Activated T-cell treated with anti-CD3 and anti-CD28 coated beads, Interleukin-2, amount 50 U/mL, for 1 hour (primary cell): Measurements from ENCODE around the gene TMEM266.
A peak's percentile ranks its signal among the peaks of the same experiment; 100 is the strongest.

ENCODE experiments used
- DNase-seq: peaks from one replicate; pipeline ENCODE4 v3.0.0-alpha.2; 2020

The TMEM266 gene

DNA sequence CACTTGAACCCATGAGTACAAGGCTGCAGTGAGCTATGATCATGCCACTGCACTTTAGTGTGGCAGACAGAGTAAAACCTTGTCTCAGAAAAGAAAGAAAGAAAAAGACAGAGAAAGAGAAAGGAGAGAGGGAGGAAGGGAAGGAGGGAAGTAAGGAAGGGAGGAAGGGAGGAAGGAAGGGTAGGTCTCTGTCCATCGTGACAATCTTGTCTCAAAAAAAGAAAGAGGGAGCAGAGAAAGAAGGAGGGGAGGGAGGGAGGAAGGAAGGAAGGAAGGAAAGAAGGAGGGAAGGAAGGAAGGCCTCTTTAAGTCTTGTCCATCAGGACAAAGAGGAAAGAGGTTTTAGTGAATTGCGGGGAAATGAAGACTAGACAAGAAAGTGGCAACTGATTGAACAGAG, 129.3 kb downstream of the TMEM266 start:
- DNase-seq, result no peak

DNA sequence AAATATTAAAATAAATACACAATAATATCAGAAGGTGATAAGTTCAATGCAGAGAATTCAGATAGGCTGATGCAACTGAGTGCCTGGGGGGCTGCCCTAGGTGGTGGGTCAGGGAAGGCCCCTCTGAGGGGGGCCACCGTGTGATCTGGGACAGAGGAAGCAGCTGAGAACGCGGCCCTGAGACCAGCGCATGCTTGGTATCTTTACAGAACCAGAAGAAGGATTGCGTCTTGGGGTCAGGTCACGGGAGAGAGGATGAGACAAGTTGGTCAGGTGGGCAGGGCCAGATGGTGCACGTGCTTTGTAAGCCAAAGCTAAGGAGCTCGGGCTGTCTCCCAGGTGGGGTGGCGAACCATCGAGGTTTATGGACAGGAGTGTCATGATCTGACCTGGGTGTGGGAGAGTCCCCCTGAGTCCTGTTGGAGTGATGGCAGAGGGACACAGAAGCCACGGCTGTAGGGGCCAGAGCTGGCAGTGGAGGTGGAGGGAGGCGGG, 130.3 kb downstream of the TMEM266 start:
- no peak for DNase-seq

DNA sequence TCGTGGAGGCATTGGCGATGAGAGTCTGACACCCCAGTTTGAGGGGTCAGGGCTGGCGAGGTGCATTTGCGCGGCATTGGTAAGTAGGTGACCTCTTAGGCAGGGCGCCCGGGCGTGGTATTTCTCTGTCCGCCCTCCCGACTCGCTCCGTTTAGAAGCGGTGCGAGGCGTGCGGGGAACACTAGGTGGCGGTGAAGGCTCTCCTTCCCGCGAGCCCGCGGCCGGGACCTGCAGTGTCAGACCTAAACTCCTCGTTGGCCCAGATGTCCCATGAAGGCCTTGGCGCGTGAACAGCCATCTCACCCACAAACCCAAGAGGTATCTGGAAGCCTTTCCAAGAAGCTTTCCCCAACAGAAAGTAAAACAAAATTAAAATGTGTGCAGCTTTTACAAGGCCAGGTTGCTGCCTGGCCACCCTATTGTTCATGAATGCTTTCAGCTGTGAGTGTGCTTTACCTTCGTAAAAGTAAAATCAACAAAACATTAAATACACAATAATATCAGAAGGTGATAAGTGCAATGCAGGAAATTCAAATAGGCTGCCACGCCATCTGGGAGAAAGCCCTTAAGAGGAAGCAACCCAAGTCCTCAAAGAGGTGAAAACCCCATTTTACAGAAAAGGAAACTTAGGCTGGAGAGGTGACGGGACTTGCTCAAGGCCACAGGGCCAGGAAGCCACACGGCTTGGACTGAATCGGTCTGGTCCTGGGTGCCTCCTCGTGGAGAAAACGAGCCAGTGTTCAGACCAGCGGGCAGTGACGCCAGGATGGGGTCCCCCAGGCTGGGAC, 131.2 kb downstream of the TMEM266 start:
- DNase-seq, result peak; percentile 70

DNA sequence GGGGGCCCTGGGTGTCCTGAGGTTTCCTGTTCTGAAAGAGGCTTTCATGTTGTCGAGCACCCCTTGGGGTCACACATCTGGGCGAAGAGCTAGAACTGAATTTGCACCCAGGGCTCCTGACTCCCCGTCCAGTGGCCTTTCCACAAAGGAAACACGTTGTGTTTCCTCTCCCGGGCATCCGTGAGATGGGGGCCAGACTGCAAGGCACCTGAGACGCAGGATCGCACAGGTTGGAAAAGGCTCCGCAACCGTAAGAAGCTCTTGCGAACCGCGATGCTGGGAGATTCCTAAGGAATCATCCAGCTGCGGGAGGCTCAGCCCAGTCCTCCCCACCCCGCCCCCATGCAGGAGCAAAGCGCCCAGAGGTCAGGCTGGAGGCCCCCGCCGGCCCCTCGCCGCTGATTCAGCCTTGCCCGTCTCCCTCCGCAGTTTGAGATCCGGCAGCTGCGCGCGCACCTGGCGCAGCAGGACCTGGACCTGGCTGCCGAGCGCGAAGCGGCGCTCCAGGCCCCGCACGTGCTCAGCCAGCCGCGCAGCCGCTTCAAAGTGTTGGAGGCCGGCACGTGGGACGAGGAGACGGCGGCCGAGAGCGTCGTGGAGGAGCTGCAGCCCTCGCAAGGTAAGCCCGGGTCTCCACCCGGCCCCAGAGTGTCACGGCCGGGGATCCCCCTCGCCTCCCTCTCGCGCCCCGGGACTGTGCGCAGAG, 131.9 kb downstream of the TMEM266 start:
- no peak for DNase-seq

DNA sequence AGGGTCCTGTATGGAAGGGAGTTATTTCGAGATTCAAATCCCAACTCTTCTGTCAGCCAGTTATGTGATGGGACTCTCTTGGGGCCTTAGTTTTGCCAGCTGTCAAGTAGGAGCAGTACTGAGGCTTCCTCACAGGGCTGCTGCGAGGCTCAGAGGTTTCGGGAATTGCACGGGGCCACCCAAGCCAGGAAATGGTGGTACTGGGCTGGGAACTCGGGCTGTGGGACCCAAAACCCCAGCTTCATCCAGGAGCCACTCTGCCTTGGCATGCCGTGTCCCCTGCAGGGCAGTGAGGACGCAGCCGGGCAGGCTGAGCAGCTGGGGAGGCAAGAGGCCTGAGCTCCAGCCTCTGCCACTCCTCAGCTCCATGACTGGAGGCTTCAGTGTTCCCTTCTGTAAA, 132.9 kb downstream of the TMEM266 start:
- no peak for DNase-seq

DNA sequence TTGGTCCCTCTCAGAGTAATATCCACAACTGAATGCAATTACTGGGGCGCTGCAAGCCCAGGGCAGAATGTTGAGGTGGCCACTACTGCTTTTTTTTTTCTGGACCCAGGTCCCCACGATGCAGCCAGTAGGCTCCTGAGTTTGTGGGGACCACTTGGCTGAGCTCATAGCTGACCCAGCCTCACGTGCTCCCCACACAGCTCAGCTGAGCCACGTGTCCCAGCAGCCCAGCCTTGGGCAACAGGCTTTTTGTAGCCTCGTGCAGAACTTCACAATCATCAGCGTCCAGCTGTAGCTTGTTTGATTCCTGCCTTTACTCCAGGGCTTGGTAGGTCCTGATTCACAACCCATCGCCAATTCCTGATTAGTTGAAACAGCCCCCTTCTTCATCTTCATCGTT, 134.1 kb downstream of the TMEM266 start:
- no peak for DNase-seq

DNA sequence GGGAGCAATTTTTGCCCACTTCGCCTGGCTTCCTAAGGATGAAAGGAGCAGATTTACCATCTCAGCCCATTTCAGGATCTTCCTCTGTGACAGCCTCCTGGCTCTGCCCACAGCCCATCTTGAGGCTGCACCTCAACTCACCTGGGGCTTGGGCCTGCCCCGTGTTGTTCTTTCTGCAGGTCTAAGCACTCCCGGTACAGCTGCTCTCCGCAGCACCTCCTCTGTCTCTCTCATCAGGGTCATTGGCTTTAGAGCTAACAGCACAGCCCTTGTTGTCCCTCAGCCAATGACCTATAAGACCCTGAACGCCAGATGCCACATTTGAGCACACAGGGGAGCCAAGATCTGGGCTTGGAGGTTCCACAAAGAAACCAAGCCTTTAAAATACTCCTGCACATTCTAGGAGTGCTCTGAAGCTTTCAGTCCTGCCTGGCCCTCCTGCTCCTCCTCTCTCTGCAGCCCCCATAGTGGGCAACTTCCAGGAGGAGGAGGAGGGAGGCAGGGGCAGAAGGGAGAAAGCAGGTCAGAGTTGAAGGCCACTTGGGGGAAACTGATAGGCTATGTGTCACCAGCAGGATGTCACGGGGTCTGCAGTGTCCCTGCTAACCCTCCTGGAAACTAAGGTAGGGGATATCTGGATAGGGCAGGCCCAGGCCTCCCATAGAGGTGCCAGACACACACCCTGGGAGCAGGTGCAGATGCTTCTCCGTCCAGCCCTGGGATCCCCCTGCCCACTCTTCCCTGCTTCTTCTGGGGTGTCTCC, 135.9 kb downstream of the TMEM266 start:
- DNase-seq, result no peak

DNA sequence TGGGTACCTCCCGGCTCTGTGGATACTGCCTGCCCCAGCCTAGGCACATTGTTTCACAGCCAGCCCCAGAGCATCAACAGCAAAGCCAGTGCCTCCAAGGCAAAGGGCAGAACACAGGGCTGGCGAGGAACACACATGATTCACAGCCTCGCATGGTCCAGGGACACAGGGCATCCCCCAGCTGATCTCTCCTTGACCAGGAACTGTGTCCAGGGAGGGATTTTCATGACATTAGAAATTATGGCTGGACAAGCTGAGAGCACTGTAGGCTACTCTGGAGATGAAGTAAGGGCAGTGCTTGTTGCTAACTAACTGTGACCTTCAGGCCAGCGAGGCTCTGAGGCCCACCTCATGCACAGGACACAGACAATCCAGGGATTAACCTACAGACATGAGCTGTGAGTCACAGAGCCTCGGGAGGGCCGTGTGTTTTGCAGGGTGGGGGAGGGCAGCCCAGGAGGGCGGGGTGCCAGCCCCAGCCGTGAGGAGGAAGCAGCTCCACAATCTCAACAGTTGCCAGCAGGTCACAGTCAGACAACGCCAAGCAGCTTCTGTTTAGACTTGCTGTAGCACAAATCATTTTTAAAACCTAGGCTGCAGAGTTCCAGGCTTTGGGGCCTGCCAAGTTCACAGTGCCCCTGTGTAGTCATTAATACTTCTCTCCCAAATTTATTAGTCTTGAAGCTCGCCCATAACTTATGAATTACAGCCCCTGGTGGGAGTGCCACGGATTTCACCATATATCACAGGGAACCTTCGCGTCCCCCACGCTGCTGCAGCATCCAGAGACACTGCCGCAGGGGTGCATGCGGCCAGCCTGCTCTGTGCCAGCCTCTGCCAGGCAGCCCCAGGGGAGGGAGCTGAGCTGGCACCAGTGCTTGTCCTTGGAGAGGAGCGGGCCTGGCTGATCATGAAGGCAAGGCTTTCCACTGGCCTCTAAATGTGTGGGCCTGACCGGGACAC, 136.8 kb downstream of the TMEM266 start:
- no peak for DNase-seq

DNA sequence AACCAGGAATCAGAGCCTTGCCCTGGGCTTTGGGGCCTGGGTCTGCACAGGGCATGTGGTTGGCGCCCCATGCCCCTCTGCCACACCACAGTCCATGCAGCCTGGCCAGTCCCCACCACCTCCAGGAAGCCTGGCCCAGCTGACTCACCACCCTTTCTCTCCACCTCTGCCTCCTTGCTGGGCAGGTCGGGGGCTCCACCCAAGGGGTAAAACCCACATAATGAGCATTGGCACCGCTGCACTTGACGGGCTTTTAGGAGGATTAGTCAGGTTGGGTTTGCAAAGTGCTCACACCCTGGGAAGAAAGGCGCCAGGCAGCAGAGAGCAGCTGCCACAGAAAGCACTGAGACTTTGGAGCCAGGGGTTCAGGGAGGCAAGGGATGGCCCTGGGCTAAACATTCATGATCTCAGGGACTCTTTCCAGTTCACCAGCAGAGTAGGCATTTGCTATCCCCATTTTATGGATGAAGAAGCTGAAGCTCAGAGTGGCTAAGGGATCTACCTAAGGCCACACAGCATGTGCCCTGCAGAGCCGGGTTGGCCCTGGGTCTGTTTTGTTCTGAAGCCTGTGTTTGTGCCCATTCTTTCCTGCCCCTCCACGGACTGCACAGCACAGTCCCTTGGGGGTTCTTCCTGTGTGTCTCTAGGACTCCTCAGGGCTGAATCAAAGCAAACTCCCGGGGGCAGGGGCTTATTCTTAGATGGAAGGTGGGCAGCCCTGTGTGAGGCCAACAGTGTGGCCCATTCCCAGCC, 138.1 kb downstream of the TMEM266 start:
- DNase-seq, result no peak

DNA sequence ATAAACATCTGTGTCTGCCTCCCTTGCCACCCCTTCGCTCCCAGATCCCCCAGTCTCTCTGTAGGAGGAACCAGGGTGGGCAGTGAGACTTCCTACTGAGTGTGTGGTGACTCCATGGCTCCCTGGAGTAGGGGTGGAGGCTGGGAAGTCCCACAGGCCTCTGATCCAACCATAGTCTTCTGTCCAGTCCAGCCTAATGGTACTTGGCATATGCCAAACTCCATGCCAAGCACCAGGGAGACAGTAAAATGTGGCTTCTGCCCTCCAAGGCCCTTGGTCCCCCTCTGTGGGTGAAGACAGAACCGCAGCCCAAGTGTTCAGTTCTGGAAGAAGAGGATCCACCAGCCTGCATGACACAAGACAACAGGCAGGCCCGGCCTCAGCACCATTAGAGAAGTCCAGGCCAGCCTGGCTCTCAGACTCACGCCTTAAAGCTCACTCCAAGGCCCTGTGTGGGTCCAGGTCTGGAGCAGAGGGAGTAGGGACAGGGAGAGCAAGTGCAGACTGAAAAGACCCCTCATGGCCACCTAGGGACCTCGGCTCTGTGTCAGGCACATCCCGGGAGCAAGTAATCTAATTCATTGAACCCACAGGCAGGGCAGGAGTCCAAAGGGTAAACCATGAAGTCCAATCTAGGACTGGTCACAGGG, 138.8 kb downstream of the TMEM266 start:
- no peak for DNase-seq

DNA sequence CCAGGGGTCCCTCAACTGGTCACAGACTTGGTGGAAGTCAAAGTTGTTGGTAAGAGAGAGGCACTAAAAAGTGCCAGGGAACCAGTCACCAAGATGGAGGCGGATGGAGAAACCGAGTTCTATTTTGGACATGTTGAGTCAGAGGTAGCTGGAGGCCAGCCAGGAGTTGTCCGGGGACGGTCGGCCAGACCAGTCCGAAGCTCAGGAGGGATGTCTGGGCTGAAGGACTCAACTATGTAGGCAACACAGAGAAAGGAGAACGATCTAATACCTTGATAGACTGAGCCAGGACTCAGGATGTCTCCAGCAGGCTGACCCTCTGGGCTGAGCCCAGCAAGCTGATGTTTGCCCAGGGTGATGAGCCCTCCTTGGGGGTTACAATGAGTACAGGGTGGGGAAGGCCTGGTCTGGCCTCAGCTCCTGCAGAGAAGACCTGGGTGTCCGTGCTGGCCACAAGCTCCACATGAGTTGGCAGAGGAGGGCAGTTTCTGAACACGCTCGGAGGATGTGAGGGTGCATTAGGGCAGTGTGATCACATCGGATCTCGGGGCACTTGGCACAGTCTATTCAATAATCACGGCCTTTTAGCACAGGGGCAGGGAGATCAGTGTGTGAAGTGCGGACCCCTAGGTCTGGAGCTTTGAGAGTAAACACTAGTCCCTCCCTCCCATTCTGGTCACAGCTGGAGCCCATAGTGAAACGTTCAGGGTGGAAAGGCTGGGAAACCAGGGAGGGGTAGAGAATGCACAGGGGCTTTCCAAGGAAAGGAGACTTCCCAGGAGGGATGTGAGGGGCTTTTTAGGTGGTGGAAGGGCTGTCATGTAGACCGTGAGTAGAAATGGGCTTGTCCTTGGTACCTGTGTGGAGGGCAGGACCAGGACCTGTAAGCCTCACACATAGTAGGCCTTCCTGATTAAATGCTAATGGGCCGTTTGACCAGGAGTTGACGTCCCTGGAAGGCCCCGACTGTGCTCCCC, 139.6 kb downstream of the TMEM266 start:
- no peak for DNase-seq

DNA sequence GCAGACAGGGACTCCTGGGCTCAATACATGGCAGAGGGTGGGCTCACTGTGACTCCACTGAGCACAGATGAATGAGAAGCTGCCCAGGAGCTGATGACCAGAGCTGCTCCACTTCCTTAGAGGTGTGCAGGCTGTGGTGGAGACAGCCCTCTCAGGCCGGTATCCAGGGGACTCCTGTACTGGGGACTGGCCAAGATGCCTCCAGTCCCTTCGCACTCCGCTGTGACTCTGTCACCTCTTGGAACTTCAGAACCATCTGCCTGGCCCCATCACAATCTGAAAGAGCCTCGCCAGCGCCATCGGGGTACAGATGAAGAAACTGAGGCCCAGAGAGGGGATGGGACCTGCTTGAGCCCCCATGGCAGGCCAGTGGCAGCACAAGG, 140.3 kb downstream of the TMEM266 start:
- no peak for DNase-seq

DNA sequence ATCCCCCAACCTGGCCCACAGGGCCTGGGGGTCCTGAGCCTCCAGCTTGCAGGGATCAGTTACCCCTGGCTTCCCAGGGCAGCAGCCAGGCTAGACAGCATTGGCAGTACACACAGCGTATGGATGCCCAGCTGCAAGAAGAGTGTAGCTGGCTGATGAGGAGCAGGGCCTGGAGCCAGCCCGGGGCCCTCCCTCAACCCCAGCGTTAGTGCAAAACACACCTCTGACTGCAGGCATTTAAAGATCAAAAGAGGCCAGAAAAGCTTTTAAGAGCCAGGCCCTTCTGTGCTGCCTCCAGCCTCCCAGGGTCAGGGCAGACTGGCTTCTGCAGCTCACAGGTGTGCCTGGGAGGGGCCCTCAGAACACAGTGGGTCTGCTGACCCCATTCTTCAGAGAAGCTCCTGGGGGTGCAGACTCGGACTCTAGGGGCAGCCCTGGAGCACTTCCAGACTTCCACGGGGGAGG, 140.9 kb downstream of the TMEM266 start:
- no peak for DNase-seq

DNA sequence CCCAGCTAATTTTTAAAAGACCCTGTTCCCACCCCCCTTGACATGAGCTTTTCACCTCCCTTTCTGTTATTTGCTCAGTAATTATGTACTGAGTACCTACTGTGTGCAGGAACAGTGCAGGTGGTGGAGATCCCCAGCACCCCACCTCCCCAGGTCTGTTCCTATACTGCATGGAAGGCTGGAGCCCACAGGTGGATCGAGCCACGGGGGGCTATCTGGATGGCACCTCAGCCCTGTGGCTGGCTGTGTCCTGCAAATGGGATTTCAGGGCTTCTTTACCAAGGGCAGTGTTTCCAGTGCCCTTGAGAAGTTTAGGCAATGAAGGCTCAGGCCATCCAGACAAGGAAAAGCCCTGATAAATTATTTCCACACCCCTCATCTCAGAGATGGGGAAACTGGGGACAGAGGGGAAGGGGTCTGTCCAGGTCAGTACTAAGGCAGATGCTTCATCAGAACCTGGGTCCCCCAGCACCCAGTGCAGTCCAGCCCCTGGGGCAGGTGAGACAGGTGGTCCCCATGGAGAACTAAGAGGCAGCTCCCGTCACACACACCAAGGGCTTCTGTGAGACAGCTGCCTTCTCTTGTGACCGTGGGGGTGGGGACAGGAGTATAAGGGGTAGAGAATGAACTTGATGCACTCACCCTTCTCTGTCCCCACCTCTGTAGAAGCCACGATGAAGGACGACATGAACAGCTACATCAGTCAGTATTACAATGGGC, 141.9 kb downstream of the TMEM266 start:
- DNase-seq, result no peak

DNA sequence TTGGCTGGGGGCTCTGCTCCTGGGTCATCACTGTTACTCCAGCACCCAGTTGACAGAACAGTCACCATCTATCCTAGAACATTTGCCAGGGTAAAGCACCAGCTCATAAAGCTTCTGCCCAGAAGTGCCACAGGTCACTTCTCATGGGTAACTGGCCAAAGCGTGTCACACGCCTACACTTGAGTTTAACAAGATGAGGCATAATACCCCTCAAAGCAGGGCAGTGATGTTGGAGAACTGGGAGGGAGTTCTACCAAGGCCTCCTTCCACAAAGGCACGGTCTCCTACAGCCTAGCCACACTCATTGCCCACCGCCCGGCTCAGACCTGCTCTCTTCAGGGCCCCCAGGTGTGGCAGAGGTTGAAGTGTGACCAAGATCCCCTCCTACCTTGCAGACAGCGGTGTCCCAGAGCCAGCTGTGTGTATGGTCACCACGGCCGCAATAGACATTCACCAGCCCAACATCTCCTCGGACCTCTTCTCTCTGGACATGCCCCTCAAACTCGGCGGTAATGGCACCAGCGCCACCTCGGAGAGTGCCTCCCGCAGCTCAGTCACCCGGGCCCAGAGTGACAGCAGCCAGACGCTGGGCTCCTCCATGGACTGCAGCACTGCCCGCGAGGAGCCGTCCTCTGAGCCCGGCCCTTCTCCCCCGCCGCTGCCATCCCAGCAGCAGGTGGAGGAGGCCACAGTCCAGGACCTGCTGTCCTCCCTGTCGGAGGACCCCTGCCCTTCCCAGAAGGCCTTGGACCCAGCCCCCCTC, 143.7 kb downstream of the TMEM266 start:
- DNase-seq, result no peak

DNA sequence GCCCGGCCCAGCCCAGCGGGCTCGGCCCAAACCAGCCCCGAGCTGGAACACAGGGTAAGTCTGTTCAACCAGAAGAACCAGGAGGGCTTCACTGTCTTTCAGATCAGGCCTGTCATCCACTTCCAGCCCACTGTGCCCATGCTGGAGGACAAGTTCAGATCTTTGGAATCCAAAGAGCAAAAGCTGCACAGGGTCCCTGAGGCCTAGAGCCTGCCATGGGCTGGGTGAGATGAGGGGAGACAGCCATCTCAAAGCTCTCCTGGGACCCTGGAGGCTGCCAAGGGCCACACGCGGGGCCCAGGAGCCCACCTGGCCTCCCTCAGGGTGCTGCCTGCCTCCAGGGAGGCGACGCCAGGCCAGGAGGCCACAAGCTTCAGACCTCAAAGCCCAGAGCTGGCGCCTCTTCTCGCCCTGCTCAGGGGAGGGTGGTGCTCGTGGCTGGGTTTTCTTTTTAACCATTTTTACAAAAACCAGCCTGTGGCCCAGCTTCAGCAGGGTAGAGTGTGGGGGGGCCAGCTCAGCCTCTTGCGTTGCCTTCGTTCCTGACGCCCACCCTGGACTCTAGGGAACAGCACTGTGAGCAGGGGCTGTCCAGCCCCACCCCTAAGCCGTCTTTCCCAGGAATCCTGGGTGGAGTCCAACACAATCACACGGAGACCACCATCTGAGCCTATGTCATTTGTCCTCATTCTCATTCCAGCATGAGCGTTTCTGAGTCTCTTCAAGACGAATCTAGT, 144.5 kb downstream of the TMEM266 start:
- DNase-seq, result no peak

DNA sequence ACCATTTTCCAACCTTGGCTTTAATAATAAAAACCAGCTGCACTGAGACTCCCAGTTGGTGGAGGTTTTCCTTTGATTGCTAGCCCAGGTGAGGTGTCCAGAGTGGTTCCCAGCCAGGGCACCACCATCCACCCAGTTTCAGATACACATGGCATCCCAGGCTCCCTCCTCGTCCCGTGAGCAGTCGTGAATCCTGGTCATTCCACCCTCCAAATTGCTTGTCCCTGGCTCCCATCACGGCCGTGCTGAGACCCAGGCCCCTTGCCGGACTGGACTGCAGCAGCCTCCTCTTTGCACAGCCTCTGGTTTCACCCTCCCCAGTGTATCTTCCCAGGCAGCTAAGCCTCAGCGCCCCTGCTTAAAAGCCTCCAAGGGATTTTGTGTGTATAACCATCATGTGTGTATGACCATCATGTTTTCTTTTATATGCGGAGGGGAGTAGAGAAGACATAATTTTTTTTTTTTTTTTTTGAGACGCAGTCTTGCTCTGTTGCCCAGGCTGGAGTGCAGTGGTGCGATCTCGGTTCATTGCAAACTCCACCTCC, 145.2 kb downstream of the TMEM266 start:
- DNase-seq, result no peak
